Measurements from ENCODE around the gene IL31.

GRCh38 chr12:122206976-122207375 lies 33.0 kb upstream of the IL31 start:
- TF ChIP-seq POLR2AphosphoS5 (IDR thresholded peaks at IDR 0.05; ENCODE audit: low read depth, low read length) (no peak), SIN3A (IDR thresholded peaks at IDR 0.05; ENCODE audit: borderline replicate concordance, insufficient read depth, low read length) (no peak), REST (IDR thresholded peaks at IDR 0.05; ENCODE audit: insufficient read depth in 1 of 2, low read depth in 2 of 2, low read length in 2 of 2) (no peak)

Measured in PFSK-1 (cell line).